Body of pancreas (tissue), 4 donors: ENCODE data around the gene DHRS1.

Experiments
- CTCF ChIP-seq, 7 experiments: fragments of 450-650 bp in 4 of 7; fragments of 200-600 bp in 3 of 7; sonication (generic) in 3 of 7; IDR thresholded peaks; one replicate each; pipeline ENCODE4 v1.5.1; 2016 to 2019; ENCODE audit warnings: antibody characterized with exemption in 7 of 7
- POLR2A ChIP-seq, 3 donors: fragments of 450-650 bp; IDR thresholded peaks; one replicate each; pipeline ENCODE4 v1.6.1; 2016; ENCODE audit warnings: antibody characterized with exemption in 3 of 3, mild to moderate bottlenecking in 2 of 3

GRCh38 chr14:24280797-24281460, 18.7 kb downstream of the DHRS1 start:
- no peak for TF ChIP-seq POLR2A (IDR thresholded peaks at IDR 0.05)
- TF ChIP-seq CTCF (IDR thresholded peaks at IDR 0.05), result no peak
